Testis (tissue), 2 donors: ENCODE measurements around the gene COX8A.

Experiments used
- POLR2A ChIP-seq: fragments of 450-650 bp; IDR thresholded peaks from one replicate; pipeline ENCODE4 v1.6.1; 2017; ENCODE audit warnings: antibody characterized with exemption, mild to moderate bottlenecking, moderate library complexity
- TF ChIP-seq, protein P1 (sequence below), 3 experiments: fragments of 450-650 bp in 2 of 3; fragments of 200-600 bp in 1 of 3; sonication (generic) in 1 of 3; IDR thresholded peaks; one replicate each; pipeline ENCODE4 v1.5.1; 2016 to 2019; ENCODE audit warnings: antibody characterized with exemption in 3 of 3, mild to moderate bottlenecking in 2 of 3, moderate library complexity in 1 of 3

DNA sequence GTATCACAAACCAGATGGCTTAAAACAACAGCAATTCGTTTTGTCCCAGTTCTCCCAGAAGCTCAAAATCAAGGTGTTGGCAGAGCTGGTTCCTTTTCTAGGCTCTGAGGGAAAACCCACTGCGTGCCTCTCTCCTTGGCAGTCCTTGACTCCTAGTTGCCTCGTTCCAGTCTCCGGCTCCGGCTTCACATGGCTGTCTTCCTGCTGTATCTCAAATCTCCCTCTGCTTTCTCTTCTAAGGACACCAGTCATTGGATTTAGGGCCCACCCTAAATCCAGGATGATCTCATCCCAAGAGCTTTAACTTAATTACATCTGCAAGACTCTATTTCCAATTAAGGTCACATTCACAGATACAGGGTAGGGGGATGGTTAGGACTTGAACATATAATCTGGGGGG lies 44.8 kb upstream of the COX8A start:
- TF ChIP-seq, protein P1, sequence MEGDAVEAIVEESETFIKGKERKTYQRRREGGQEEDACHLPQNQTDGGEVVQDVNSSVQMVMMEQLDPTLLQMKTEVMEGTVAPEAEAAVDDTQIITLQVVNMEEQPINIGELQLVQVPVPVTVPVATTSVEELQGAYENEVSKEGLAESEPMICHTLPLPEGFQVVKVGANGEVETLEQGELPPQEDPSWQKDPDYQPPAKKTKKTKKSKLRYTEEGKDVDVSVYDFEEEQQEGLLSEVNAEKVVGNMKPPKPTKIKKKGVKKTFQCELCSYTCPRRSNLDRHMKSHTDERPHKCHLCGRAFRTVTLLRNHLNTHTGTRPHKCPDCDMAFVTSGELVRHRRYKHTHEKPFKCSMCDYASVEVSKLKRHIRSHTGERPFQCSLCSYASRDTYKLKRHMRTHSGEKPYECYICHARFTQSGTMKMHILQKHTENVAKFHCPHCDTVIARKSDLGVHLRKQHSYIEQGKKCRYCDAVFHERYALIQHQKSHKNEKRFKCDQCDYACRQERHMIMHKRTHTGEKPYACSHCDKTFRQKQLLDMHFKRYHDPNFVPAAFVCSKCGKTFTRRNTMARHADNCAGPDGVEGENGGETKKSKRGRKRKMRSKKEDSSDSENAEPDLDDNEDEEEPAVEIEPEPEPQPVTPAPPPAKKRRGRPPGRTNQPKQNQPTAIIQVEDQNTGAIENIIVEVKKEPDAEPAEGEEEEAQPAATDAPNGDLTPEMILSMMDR (IDR thresholded peaks at IDR 0.05) = no peak
- TF ChIP-seq POLR2A = no peak
